Measurements from ENCODE around the gene OMG.

OMG gene

GRCh38 chr17:31320241-31320640, 23.2 kb upstream of the OMG start:
- Histone ChIP-seq H3K9me3 (ENCODE audit: control insufficient read depth, low read length) (no peaks in the 10 kb centered on the region), H3K4me3 (ENCODE audit: low read depth, low read length) (peak overlapping the region; percentile 27), H3K4me2 (ENCODE audit: low read length) (no peak overlapping the region), H2AFZ (no peak overlapping the region), H3K4me1 (no peaks in the 10 kb centered on the region), H3K27me3 (ENCODE audit: control insufficient read depth, insufficient read depth, low read length) (no peaks in the 10 kb centered on the region), H3K36me3 (ENCODE audit: control insufficient read depth, insufficient read depth, low read length) (no peaks in the 10 kb centered on the region), H3K27ac (no peak overlapping the region), H3K9ac (no peak overlapping the region), H3K79me2 (no peaks in the 10 kb centered on the region)
- no peak for TF ChIP-seq CTCF (IDR thresholded peaks at IDR 0.05)

- Histone ChIP-seq H2AFZ (no peak overlapping the region), H3K4me3 (ENCODE audit: low read depth, low read length) (no peak overlapping the region), H3K79me2 (no peaks in the 10 kb centered on the region), H3K9me3 (ENCODE audit: control insufficient read depth, low read length) (no peaks in the 10 kb centered on the region), H3K4me1 (no peaks in the 10 kb centered on the region), H3K9ac (no peak overlapping the region), H3K36me3 (ENCODE audit: control insufficient read depth, insufficient read depth, low read length) (no peaks in the 10 kb centered on the region), H3K27ac (no peak overlapping the region), H3K4me2 (ENCODE audit: low read length) (no peak overlapping the region), H3K27me3 (ENCODE audit: control insufficient read depth, insufficient read depth, low read length) (no peaks in the 10 kb centered on the region)
- TF ChIP-seq CTCF (IDR thresholded peaks at IDR 0.05), result no peak
These were observed 22.0 kb upstream of the OMG start for GRCh38 chr17:31318851-31319661.

- no peak overlapping the region for H3K4me3 ChIP-seq (ENCODE audit: low read depth, low read length)
- H3K9ac ChIP-seq, result no peak overlapping the region
- H3K4me1 ChIP-seq, result no peaks in the 10 kb centered on the region
- H3K79me2 ChIP-seq, result no peaks in the 10 kb centered on the region
- H3K9me3 ChIP-seq (ENCODE audit: control insufficient read depth, low read length), result no peaks in the 10 kb centered on the region
- no peak overlapping the region for H3K4me2 ChIP-seq (ENCODE audit: low read length)
- TF ChIP-seq CTCF (IDR thresholded peaks at IDR 0.05), result no peak
- H2AFZ ChIP-seq, result no peak overlapping the region
- H3K36me3 ChIP-seq (ENCODE audit: control insufficient read depth, insufficient read depth, low read length), result no peaks in the 10 kb centered on the region
- no peak overlapping the region for H3K27ac ChIP-seq
- no peaks in the 10 kb centered on the region for H3K27me3 ChIP-seq (ENCODE audit: control insufficient read depth, insufficient read depth, low read length)
These were observed 21.3 kb upstream of the OMG start for GRCh38 chr17:31318298-31318801.

- Histone ChIP-seq H3K4me1 (no peaks in the 10 kb centered on the region), H2AFZ (no peak overlapping the region), H3K9ac (no peak overlapping the region), H3K27ac (no peak overlapping the region), H3K9me3 (ENCODE audit: control insufficient read depth, low read length) (no peaks in the 10 kb centered on the region), H3K36me3 (ENCODE audit: control insufficient read depth, insufficient read depth, low read length) (no peaks in the 10 kb centered on the region), H3K4me3 (ENCODE audit: low read depth, low read length) (no peak overlapping the region), H3K27me3 (ENCODE audit: control insufficient read depth, insufficient read depth, low read length) (no peaks in the 10 kb centered on the region), H3K79me2 (no peaks in the 10 kb centered on the region), H3K4me2 (ENCODE audit: low read length) (no peak overlapping the region)
- no peak for TF ChIP-seq CTCF (IDR thresholded peaks at IDR 0.05)
These were observed 17.7 kb upstream of the OMG start for GRCh38 chr17:31314782-31315100.
